ENCODE measurements around the gene ZBTB4.

The ZBTB4 gene

DNA sequence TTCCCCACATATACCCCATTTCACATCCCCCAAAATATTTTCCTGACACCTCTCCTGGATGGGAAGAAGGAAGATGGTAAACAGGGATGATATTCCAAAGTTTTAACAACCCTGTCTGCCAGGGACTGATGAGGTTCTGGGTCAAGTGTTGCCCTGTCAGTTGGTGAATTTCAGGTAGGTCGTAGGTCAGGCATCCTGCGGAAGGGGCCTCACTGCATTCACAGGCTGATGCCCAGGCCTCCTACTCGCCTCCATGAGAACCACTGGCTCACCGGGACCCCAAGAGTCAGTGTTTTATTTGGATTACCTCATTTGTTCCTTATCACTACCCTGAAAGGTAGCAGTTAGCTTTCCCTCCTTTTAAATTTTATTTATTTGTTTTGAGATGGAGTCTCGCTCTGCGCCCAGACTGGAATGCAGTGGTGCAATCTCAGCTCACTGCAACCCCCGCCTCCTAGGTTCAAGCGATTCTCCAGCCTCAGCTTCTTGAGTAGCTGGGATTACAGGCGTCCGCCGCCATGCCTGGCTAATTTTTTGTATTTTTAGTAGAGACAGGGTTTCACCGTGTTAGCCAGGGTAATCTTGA is 10.5 kb downstream of the ZBTB4 start:
- DNase-seq (ENCODE audit: low spot score), result no peak

DNA sequence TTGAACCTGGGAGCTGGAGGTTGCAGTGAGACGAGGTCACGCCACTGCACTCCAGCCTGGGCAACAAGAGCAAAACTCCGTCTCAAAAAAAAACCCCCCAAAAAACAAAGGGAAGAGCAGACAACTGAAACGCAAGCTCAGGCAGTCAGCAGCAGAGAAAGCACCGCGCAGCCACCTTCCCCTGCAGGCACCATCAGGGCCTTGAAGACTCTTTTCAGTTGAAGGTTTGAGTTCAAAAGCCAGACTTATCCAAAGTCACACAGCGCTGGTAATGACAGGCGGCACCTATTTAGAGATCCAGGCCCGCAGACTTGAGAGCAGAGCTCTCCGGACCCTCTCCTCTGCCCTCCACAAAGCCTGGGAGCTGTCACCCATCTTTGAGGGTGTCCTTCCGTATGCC is 11.1 kb downstream of the ZBTB4 start:
- DNase-seq (ENCODE audit: low spot score), result no peak

DNA sequence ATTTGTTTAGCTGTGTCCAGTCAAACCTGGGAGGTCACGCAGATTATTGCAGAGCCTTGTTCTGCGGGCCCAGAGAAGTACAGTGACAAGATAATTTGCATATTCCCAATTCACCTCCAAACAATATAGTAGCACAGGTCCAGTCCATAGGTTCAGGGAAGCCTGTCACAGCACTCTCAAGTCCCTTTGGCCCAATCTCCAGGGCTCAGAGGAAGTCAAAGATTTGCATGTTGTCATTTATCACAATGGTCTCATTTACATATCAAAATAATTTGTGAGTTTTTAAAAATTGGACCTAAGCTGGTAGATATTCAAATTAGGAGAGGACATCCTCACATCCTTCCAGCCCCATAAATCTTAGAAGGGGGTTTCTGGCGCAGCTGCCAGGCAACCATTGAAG is 11.9 kb downstream of the ZBTB4 start:
- no peak for DNase-seq (ENCODE audit: low spot score)

DNA sequence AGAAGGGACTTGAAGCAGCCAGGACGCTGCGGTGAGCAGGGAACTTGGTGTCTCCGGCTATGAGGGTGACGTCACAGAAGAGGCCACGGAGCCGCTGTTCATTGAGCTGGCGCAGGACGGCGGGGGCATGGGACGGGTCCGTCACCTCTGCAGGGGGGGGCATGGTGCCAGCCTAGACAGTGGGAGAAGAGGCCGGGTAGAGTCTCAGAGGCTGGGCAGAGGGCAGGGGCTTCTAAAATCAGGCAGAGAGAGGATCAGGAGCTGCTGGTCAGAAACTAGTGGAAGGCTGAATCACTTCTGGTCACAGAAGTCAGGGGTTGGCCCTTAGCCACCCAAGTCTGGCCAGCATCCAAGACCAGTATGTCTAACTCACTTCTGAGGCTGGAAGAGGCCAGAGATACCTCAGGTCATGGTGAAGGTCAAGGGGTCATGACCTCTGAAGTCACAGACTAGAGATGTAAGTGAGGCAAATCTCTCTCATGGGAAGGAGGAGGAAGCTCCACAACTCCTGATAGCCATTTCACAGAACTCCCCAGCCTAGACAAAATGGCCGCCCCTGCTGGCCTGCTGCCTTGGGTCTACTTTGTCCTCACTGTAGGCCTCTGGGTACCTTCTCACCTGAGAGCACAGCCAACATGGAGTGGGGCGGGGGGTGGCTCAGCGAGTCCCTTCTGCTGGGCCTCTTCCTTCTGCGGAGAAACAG is 12.6 kb downstream of the ZBTB4 start:
- no peak for DNase-seq (ENCODE audit: low spot score)

DNA sequence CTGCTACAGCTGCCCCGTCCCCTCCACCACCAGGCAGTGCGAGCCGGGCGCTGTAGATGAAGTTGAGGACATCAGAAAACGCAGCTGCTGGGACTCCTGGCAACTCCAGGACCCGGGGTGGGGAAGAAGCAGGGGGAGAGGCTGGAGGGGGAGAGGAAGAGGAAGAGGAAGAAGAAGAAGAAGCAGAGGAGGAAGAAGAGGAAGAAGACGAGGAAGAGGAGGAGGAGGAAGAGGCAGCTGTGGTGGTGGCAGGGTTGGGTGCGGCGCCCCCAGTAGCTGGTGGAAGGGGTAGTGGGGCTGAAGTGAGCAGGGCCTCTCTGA is 13.2 kb downstream of the ZBTB4 start:
- no peak for DNase-seq (ENCODE audit: low spot score)

DNA sequence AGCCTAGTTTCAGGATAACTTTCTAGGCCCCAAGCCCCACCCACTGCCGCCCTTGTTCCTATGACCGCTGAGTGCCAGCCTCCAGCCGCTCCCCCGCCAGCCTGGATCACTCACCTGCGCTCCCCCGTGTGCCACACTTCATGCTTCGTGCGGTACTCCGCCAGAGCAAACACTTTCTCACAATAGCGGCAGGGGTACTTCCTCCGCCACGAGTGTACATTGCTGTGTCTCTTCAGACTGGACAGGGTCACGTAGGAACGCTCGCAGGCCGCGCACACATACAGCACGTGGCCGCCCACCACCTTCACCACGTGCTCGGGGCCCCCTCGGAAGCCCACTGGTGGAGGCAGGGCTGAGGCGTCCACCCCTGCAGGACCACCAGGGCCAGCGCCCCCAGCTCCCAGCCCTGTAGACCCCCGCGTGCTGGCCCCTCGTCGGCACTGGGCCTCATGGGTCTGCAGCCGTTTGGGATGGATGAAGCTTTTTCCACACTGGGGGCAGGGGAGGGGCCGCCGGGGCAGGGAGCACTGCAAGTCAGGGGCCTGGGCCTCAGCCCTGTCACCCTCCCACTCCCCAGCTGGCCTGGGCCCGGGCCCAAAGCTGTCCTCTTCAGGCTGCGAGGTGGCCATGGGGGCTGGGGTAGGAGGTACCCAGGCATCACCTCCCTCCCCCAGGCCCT is 13.7 kb downstream of the ZBTB4 start:
- DNase-seq (ENCODE audit: low spot score), result no peak

DNA sequence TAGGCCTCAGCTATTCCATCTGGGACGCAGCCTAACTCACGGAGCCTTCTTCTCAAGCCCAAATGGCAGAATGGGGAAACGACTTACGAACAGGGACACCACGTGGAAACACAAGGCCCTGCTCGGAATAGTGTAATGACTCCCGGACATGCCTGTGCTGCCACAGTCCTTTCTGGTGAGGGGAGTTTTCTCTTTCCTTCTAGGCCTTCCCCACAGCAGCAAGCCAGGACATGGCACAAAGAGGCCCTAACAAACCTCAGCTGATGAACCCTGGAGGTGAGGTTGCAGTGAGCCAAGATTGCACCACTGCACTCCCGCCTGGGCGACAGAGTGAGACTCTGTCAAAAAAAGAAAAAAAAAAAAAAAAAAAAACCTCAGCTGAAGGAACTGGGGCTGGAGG is 15.3 kb downstream of the ZBTB4 start:
- no peak for DNase-seq (ENCODE audit: low spot score)

DNA sequence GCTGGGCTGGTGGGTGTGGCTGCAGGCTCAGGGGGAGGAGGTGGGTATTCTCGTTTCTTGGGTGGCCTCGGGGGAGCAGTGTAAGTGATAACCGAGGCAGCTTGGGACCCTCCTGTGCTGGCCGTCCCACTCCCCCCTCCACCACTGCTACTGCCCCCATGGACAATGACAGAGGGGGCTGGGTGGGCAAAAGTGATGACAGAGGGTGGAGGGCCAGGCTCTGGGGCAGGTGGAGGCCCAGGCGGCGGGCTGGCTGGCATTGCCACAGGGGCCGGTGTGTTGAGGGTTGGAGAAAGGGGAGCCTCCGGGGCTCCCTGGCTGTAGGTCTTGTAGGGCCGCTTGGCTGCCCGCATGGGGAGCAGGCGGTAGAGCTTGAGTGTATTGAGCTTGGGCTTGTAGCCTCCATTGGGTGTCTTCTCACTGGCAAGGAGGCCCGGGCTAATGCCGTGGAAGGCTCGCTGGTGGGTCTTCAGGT is 16.0 kb downstream of the ZBTB4 start:
- no peak for DNase-seq (ENCODE audit: low spot score)

DNA sequence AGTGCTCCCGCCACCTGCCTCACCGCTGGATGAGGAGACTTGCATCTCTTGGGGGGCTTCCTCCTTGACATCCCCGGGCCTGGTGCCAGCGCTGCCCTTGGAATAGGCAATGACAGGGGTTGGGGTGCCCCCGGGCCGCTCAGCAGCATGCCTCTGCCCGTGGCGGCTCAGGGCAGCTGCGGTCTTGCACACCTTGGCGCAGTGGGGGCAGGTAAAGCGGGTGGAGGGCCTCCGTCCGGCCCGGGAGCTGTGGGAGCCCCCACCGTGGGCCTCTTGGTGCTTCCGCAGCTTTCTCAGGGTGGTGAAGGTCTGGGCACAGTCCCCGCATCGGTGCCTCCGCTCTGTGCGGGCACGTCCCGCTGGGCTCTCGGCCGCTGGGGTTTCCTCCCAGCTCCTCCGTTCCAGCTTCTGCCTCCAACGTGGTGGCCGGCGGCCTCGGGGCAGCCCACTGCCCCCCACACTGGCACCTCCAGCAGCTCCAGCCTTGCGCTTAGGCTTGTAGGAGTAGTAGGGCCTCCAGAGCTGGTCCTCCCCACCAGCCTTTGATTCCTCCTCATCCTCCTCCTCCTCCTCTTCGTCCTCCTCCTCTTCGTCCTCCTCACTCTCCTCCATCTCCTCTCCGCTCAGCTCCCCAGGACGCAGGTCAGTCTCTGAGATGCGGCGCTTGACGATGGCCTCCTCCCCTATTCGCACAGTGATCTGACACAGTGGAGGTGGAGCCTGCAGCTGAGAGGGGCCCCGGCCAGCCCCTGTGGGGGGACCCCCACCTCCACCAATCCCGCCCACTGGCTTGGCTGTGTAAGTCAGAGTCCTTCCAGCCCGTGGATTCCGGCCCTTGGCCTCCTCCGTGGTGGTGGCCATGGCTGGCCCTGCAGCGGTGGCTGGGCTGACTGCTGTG is 16.7 kb downstream of the ZBTB4 start:
- no peak for DNase-seq (ENCODE audit: low spot score)

DNA sequence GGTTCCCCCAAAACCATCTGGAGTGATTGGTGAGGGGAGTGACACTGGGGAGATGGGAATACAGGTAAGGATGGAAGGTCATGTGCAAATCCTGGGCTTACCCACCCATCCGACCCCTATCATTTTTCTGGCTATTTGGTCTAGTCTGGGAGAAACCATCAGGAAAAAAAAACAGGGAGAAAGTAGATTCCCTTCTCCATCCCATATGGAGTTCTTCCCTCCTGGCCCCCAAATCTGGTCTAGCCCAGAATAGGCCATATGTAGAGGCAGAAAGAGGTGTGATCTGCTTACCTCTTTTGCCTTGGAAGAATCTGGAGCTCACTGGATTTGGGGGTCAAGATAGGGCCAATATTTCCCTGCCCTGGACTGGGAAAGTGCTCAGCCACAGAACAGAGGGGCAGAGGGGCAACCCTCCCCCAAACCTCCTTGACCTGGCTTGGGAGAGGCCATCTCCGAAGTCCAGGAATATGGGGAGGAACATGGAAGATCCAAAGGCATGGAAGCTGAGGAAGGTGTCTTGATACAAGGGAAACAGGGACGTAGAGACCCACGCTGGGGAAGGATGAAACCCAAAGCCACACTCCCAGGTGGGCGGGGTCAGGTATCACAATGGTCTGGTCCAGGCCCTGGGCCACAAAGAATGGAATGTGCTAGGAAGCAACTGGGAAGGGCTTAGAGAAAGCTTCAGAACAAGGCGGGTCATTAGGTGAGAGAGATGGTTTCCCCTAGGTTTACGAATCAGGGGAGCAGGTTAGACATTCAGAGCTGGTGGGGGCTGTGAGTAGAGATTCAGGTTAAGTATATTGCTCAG is 18.4 kb downstream of the ZBTB4 start:
- no peak for DNase-seq (ENCODE audit: low spot score)

DNA sequence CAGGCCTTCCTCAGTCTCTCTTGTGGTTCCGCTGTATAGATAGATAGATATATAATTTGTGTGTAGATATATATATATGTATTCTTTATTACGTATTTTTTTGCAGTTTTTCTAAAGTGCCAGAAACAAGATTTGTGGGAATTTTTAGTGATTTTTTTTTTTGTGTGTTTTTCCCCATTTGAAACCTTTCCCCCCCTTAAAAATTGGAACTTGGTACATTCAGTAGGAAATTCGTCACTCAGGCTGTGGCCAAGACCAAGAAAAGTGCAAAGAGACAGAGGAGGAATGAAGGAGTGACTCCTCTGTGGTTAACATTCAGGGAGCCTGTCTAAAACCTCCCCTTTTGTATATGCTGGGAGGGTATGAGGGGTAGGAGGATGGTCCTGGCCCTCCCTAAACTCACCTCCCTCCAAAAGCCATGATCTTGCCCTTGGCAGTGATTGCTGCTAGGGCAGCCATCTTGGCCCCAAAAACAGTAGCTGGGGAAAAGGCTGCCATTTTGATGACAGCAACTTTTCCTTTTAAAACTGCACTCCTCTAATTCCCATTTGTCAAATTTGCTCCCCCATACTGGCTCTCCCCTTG is 19.4 kb downstream of the ZBTB4 start:
- DNase-seq (ENCODE audit: low spot score), result no peak

DNA sequence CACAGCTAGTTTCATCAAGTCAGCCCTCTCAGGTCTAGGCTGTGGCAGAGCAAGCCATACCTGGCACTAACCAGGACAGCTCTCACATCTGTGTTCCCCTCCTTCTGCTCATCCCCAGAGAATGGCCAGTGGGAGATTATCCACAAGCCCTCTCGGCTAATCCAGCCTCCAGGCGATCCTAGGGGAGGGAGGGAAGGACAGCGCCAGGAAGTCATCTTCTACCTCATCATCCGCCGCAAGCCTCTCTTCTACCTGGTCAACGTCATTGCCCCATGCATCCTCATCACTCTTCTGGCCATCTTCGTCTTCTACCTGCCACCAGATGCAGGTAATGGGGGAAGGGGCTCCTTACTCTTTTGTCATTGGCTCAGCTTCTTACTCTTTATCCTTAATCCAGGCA is 31.0 kb downstream of the ZBTB4 start:
- no peak for DNase-seq (ENCODE audit: low spot score)

DNA sequence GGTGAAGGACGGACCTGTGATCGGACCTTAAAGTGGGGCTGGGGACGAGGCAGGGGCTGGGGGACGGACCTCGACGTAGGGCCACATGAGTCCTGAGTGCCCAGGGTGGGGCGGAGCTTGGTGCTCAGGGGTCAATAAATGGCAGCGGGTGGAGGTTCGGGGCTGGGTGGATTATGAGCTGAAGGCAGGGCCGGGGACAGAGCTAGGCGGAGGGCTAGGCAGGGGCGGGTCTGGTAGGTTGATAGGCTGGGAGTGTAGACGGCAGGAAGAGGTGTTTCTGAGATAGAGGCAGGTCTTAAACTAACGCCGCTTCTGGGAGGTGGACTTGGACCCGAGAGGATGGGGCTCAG is 33.8 kb downstream of the ZBTB4 start:
- no peak for DNase-seq (ENCODE audit: low spot score)

DNA sequence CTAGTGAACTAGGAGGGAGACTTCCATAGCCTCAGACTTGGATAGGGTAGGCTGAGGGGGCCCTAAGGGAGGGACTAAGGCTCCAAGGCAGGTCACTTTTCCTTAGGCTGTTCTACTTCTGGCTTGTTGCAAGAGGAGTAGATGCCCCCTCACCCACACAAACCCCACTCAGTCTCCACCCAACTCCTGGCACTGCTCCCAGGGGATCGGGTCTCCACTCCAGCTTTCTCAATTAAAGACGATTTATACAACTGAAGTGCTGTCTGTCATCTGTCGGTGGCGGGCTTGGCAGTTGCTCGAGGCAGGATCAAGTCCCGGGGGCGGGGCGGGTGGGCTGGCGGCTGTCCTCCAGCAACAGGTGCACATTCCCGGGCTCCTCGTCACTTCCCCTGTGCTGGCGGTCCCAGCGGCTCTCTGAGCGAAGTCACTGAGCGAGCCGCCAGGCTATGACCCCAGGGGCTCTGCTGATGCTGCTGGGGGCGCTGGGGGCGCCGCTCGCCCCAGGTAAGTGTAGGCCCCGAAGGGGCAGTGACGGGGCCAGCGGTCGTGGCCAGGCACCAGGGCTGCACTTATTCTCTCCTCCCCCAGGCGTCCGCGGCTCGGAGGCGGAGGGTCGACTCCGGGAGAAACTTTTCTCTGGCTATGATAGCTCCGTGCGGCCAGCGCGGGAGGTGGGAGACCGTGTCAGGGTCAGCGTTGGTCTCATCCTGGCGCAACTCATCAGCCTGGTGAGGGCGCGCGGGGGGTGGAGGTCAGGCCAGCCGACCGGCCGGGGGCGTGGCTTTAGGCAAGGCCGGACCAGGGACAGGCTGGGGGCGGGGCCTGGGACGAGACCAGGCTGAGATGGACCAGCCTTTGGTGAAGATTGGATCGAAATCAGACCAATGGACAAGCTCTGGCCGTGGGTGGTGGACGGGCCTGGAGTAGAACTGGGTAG is 34.5 kb downstream of the ZBTB4 start, which contains the start of gene CHRNB1:
CHRNB1 (plus strand) TSS at position 380 of the 937 bp plus-strand sequence; CDS start at position 447, 67 bp downstream.
- peak; percentile 77 for DNase-seq (ENCODE audit: low spot score)

DNA sequence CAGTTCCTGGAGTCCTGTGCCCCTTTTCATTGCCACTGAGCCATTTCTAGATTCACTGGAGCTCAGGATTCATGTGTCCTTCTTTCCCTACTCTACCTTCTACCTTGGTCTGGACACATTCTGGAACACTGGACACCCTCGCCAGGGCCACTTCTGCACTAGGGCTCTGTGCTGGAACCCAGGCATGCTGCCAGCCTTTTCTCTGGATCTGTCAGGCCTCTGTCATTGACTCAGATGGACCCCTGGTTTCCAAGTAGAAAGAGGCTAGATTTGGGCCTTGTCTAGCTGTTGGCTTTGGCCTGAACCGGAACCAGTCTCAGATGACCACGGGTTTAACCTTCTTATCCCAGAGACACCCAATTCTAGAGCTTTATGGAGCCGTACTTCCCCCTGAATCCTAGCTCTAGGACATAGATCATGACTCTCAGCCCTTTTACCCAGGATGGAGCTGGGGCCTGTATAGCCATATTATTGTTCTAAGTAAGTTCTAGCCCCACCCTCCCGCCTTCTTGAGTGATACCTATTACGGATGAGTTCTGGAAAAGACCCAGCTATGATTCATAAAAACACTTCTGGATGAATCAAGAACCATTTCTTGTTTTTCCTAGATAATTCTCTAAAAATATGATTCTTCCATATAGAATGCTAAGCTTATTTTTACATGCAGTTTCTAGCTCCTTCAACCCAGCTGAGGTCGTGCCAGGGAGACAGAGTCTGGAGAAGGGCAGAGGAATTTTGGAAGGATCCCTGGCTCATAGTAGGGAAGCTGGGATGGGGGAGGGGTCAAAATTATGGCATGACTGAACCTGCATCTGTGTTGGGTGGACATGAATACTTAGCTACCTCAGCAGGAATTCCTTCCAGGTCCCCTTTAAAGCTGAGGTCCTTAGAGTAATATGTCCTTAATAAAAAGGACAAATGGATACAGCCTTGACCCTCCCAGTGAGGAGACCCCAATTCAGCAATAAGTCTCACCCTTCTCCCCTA is 35.6 kb downstream of the ZBTB4 start:
- DNase-seq (ENCODE audit: low spot score), result no peak

DNA sequence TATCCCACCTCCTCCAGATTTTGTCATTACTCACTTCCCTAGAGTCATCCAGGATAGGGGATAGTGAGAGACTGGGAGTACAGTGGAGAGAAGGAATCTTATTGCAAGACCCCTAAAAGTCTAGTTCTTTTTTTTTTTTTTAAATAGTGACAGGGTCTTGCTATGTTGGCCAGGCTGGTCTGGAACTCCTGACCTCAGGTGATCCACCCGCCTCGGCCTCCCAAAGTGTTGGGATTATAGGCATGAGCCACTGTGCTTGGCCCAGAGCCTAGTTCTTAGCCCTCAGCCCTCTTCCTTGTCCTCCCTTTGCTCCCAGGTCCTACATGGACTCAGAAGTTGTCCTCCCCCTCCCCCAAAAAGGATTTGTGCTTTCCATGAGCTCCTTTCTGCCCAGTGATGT is 37.3 kb downstream of the ZBTB4 start:
- no peak for DNase-seq (ENCODE audit: low spot score)

DNA sequence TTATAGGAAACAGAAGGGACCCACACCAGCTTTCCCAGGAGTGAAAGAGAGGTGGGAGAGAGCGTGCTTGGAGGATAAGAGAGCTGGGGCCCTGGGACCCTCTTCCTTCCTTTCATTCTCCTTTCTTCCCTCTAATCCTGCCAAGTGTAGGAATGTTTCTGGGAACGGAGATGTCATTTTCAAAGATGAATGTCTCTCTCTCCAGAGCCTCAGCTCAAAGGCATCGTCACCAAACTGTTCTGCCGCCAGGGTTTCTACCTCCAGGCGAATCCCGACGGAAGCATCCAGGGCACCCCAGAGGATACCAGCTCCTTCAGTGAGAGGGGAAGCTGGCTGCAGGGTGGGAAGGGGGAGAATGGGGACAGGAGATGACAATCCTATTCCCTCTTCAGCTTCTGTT is 38.2 kb downstream of the ZBTB4 start:
- no peak for DNase-seq (ENCODE audit: low spot score)

DNA sequence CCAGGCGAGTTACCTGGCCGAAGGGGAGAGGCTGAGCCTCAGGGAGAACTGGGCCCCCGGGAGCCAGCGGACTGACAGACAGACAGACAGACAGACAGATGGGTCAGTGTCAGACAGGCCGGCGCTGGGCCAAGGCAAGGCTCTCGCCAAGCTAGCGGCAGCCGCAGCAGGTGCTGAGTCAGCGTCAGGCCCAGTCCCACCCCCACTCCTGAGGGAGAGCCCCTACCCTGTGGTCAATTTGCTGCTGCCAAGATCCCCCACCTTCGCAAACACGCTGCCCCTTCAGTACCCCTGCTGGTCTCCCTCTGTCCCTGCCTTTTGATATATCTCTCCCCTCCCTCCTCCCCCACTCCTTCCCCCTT is 38.6 kb downstream of the ZBTB4 start:
- no peak for DNase-seq (ENCODE audit: low spot score)

Measured in GM03348 (cell line).